Hepatocyte (in vitro differentiated cells): Measurements from ENCODE around the gene PTPRK. TPM values are rescaled to one million over a fixed set of nuclear protein-coding genes. Genes with fewer than 3 reads are reported as not detected.

Source experiments
- DNase-seq: peaks from one replicate; pipeline ENCODE4 v3.0.0-alpha.2; 2016; ENCODE audit warnings: low spot score
- H2AFZ ChIP-seq: fragments of 200-600 bp; sonication (generic); 2 replicates; pipeline ENCODE4 v1.6.0; 2016; ENCODE audit warnings: antibody characterized with exemption, mild to moderate bottlenecking
- H3K27ac ChIP-seq: fragments of 200-600 bp; sonication (generic); 2 replicates; pipeline ENCODE4 v1.5.1; 2016; ENCODE audit warnings: mild to moderate bottlenecking
- H3K27me3 ChIP-seq: fragments of 200-600 bp; sonication (generic); 2 replicates; pipeline ENCODE4 v1.6.1; 2016
- H3K36me3 ChIP-seq: fragments of 200-600 bp; sonication (generic); replicated peaks from 2 replicates; pipeline ENCODE4 v1.5.1; 2016; ENCODE audit warnings: low read depth; ENCODE audit not compliant: insufficient read depth
- H3K4me1 ChIP-seq: fragments of 200-600 bp; sonication (generic); 2 replicates; pipeline ENCODE4 v1.5.1; 2016; ENCODE audit warnings: mild to moderate bottlenecking, moderate library complexity; ENCODE audit not compliant: insufficient read depth
- H3K4me2 ChIP-seq: fragments of 200-600 bp; sonication (generic); 2 replicates; pipeline ENCODE4 v1.6.0; 2016
- H3K4me3 ChIP-seq: fragments of 200-600 bp; sonication (generic); 2 replicates; pipeline ENCODE4 v1.5.1; 2016; ENCODE audit warnings: mild to moderate bottlenecking
- H3K79me2 ChIP-seq: fragments of 200-600 bp; sonication (generic); 2 replicates; pipeline ENCODE4 v1.6.0; 2017; ENCODE audit warnings: mild to moderate bottlenecking
- H3K9me2 ChIP-seq: fragments of 200-600 bp; sonication (generic); replicated peaks from 2 replicates; pipeline ENCODE4 v1.6.0; 2017; ENCODE audit warnings: mild to moderate bottlenecking; ENCODE audit not compliant: insufficient read depth
- H3K9me3 ChIP-seq: fragments of 200-600 bp; sonication (generic); 2 replicates; pipeline ENCODE4 v1.5.1; 2016; ENCODE audit warnings: low read depth, mild to moderate bottlenecking
- H4K20me1 ChIP-seq: fragments of 200-600 bp; sonication (generic); 2 replicates; pipeline ENCODE4 v1.6.0; 2016; ENCODE audit warnings: mild to moderate bottlenecking; ENCODE audit not compliant: insufficient read depth, poor library complexity, severe bottlenecking
- EZH2 ChIP-seq: fragments of 200-600 bp; sonication (generic); IDR thresholded peaks from 2 replicates; pipeline ENCODE4 v1.6.1; 2016; ENCODE audit warnings: antibody characterized with exemption, mild to moderate bottlenecking, borderline replicate concordance
- EZH2phosphoT487 ChIP-seq: fragments of 200-600 bp; sonication (generic); IDR thresholded peaks from one replicate; pipeline ENCODE4 v1.6.1; 2018; ENCODE audit warnings: antibody characterized with exemption, mild to moderate bottlenecking, low read depth, moderate library complexity; ENCODE audit not compliant: unreplicated experiment, severe bottlenecking
- WGBS: methylation state at CpG from one replicate; pipeline ENCODE4 v1.1.6; 2016; ENCODE audit warnings: low lambda C conversion rate; ENCODE audit errors: missing lambda C conversion rate; 5-methylcytosine and 5-hydroxymethylcytosine counted together
- polyA plus RNA-seq: library from polyadenylated mRNA; unstranded; fragments of >200 nt; fragmentation: Nextera tagmentation; extraction: Ambion mirVana; gene quantifications from 2 replicates; pipeline ENCODE4 v1.2.1, GENCODE V29; 2016
- total RNA-seq: library from RNA; depleted of rRNA; stranded (reverse); fragments of >200 nt; gene quantifications from 2 replicates; pipeline ENCODE4 v1.2.3, GENCODE V29; 2014
- TF ChIP-seq, protein P1 (sequence below): fragments of 200-600 bp; sonication (generic); IDR thresholded peaks from 2 replicates; pipeline ENCODE4 v1.5.1; 2016; ENCODE audit warnings: antibody characterized with exemption, mild to moderate bottlenecking; ENCODE audit not compliant: poor library complexity

The PTPRK gene
- total and polyA plus RNA-seq, 2 experiments from 2014 or later: 42.0 to 80.2 TPM

DNA sequence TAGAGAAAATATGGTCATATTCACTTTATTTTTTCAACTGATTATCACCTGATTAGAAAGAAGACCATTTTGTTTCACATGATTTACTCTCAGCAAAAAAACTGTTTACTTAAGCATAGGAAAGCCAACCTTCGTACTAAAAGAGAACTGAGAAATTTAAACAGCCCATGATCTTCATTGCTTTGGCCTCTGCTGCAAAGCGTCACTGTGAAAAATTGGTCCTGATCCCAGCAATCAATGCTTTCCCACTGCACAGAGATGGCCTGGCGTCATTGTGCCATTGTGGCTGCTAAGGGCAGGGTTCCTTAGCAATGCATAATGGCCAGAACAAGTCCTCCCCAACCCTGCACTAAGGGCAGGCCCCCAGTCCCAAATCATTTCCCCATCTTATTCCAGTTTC, 599.6 kb downstream of the PTPRK start:
- no peaks in the 10 kb centered on the region for H3K4me1 ChIP-seq
- H3K9me3 ChIP-seq: no peaks in the 10 kb centered on the region
- WGBS: 72% methylated on average over 3 of the region's 3 CpGs
- H3K4me2 ChIP-seq: peak overlapping the region; percentile 20
- H3K79me2 ChIP-seq: no peaks in the 10 kb centered on the region
- no peak for TF ChIP-seq EZH2phosphoT487
- TF ChIP-seq EZH2: no peak
- TF ChIP-seq, protein P1, sequence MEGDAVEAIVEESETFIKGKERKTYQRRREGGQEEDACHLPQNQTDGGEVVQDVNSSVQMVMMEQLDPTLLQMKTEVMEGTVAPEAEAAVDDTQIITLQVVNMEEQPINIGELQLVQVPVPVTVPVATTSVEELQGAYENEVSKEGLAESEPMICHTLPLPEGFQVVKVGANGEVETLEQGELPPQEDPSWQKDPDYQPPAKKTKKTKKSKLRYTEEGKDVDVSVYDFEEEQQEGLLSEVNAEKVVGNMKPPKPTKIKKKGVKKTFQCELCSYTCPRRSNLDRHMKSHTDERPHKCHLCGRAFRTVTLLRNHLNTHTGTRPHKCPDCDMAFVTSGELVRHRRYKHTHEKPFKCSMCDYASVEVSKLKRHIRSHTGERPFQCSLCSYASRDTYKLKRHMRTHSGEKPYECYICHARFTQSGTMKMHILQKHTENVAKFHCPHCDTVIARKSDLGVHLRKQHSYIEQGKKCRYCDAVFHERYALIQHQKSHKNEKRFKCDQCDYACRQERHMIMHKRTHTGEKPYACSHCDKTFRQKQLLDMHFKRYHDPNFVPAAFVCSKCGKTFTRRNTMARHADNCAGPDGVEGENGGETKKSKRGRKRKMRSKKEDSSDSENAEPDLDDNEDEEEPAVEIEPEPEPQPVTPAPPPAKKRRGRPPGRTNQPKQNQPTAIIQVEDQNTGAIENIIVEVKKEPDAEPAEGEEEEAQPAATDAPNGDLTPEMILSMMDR: no peak
- no peaks in the 10 kb centered on the region for H3K36me3 ChIP-seq
- no peaks in the 10 kb centered on the region for H4K20me1 ChIP-seq
- H3K4me3 ChIP-seq: no peak overlapping the region
- H3K9me2 ChIP-seq: no peaks in the 10 kb centered on the region
- no peaks in the 10 kb centered on the region for H3K27me3 ChIP-seq
- H3K27ac ChIP-seq: no peak overlapping the region
- no peak for DNase-seq
- H2AFZ ChIP-seq: no peak overlapping the region
